K562 (cell line): ENCODE data around the gene C19orf85. TPM values are rescaled to one million over a fixed set of nuclear protein-coding genes. Genes with fewer than 3 reads are reported as not detected.
A peak's percentile ranks its signal among the peaks of the same experiment; 100 is the strongest.

ENCODE experiments used
- ATAC-seq: fragments of 200-7000 bp; cut with Tn5 transposase; 3 replicates; pipeline ENCODE4 v1.9.1; 2020; ENCODE audit warnings: moderate library complexity
- BruUV-seq: library from RNA; stranded (reverse); fragments of 400-500 nt; replicated peaks from 2 replicates; lab custom pipeline; 2021; lab: Mats Ljungman, UMichigan
- CTCF ChIA-PET: fragments of 300-600 bp; formaldehyde crosslinking; extraction: SDS; loops from one replicate; lab custom pipeline; 2021; ENCODE audit warnings: low intra/inter-chr PET ratio; lab: Yijun Ruan, JAX
- POLR2A ChIA-PET: fragments of 300-600, 350-650 bp; sonication (Branson Sonifier 250); formaldehyde crosslinking; extraction: SDS; loops from one replicate; lab custom pipeline; 2021; ENCODE audit warnings: antibody characterized with exemption, inconsistent platforms; lab: Yijun Ruan, JAX
- DNase-seq, 4 experiments: peaks; one replicate each; pipeline versions ENCODE4 v3.0.0 to v3.0.0-alpha.2; 2011 to 2018; ENCODE audit warnings: low spot score in 3 of 4, mixed read lengths in 3 of 4; ENCODE audit errors: extremely low read depth in 1 of 4
- FAIRE-seq: peaks from 2 replicates; lab custom pipeline; 2011; peaks lifted over from hg19 to GRCh38; lab: Jason Lieb, UNC
- H2AFZ ChIP-seq: 2 replicates; pipeline ENCODE4 v1.6.0; 2011; ENCODE audit warnings: low read depth, low read length, control low read depth, inconsistent platforms
- H3K27ac ChIP-seq: fragments of 200-600 bp; 3 replicates; pipeline ENCODE4 v1.8.0; 2011; ENCODE audit warnings: low read depth, mild to moderate bottlenecking, control low read depth, inconsistent platforms, low read length, moderate library complexity, mixed read lengths; ENCODE audit errors: extremely low read depth
- H3K27me3 ChIP-seq, 2 experiments: fragments of 300-600 bp in 1 of 2; 2 replicates in 1 of 2; 3 replicates in 1 of 2; pipeline versions ENCODE4 v1.6.0 to v1.8.0; 2011; ENCODE audit warnings: inconsistent platforms in 2 of 2, low read length in 2 of 2, mild to moderate bottlenecking in 1 of 2, mixed read lengths in 1 of 2, moderate library complexity in 1 of 2; ENCODE audit not compliant: control insufficient read depth in 2 of 2, insufficient read depth in 2 of 2
- H3K36me3 ChIP-seq: fragments of 300-600 bp; 3 replicates; pipeline ENCODE4 v1.8.0; 2011; ENCODE audit warnings: mild to moderate bottlenecking, low read length, inconsistent platforms; ENCODE audit not compliant: control insufficient read depth, insufficient read depth
- H3K4me1 ChIP-seq, 2 experiments: fragments of 200-600 bp in 1 of 2; replicated peaks in 1 of 2; 2 replicates in 1 of 2; 3 replicates in 1 of 2; pipeline versions ENCODE4 v1.5.1 to v1.8.0; 2011; ENCODE audit warnings: inconsistent platforms in 2 of 2, low read length in 2 of 2, mild to moderate bottlenecking in 1 of 2, mixed read lengths in 1 of 2, moderate library complexity in 1 of 2; ENCODE audit not compliant: control insufficient read depth in 2 of 2, insufficient read depth in 2 of 2
- H3K4me2 ChIP-seq: 2 replicates; pipeline ENCODE4 v1.6.1; 2011; ENCODE audit warnings: low read length, control low read depth, inconsistent platforms, mixed read lengths; ENCODE audit not compliant: insufficient read depth
- H3K4me3 ChIP-seq: fragments of 200-600 bp; sonication (generic), shearing (Covaris generic); 2 replicates; pipeline ENCODE4 v1.5.1; 2016; ENCODE audit warnings: control low read depth, inconsistent platforms
- H3K79me2 ChIP-seq: fragments of 200-600 bp; 3 replicates; pipeline ENCODE4 v1.8.0; 2011; ENCODE audit warnings: low read length, inconsistent platforms; ENCODE audit not compliant: control insufficient read depth, insufficient read depth
- H3K9ac ChIP-seq, 2 experiments: 2 replicates each; pipeline versions ENCODE4 v1.6.0 to v1.6.1; 2011; ENCODE audit warnings: low read depth in 2 of 2, low read length in 2 of 2, control low read depth in 1 of 2, inconsistent platforms in 1 of 2, mild to moderate bottlenecking in 1 of 2, mixed read lengths in 1 of 2; ENCODE audit not compliant: insufficient read depth in 1 of 2
- H3K9me1 ChIP-seq: one replicate; pipeline ENCODE4 v1.6.0; 2011; ENCODE audit warnings: inconsistent platforms, mild to moderate bottlenecking, low read length, moderate library complexity; ENCODE audit not compliant: control insufficient read depth, insufficient read depth
- H3K9me3 ChIP-seq: replicated peaks from 2 replicates; pipeline ENCODE4 v1.5.1; 2011; ENCODE audit warnings: low read depth, low read length, inconsistent platforms; ENCODE audit not compliant: control insufficient read depth, insufficient read depth
- H4K20me1 ChIP-seq: replicated peaks from 2 replicates; pipeline ENCODE4 v1.6.1; 2011; ENCODE audit warnings: low read length, inconsistent platforms, mixed read lengths; ENCODE audit not compliant: control insufficient read depth, insufficient read depth
- COPS2 ChIP-seq: fragments of 450-650 bp; conservative IDR thresholded peaks from 2 replicates; pipeline ENCODE4 v1.6.1; 2016; ENCODE audit warnings: mild to moderate bottlenecking, moderate library complexity
- KDM5B ChIP-seq: fragments of 200-600 bp; sonication (generic); IDR thresholded peaks from 2 replicates; pipeline ENCODE4 v1.6.1; 2012; ENCODE audit warnings: low read depth, mild to moderate bottlenecking, moderate library complexity, low read length, control low read depth, inconsistent platforms; ENCODE audit not compliant: insufficient replicate concordance
- NFE2L1 ChIP-seq: fragments of 450-650 bp; IDR thresholded peaks from 2 replicates; pipeline ENCODE4 v1.6.1; 2016; ENCODE audit warnings: missing genetic modification characterization, low read depth, mild to moderate bottlenecking, missing compliant biosample characterization, moderate library complexity, borderline replicate concordance
- OTX1 ChIP-seq: fragments of 450-650 bp; formaldehyde crosslinking; IDR thresholded peaks from 2 replicates; pipeline ENCODE4 v1.4.0; 2022; ENCODE audit warnings: mild to moderate bottlenecking
- PHB2 ChIP-seq: fragments of 450-650 bp; IDR thresholded peaks from 2 replicates; pipeline ENCODE4 v1.6.1; 2017; ENCODE audit warnings: low read depth
- POLR2AphosphoS5 ChIP-seq: IDR thresholded peaks from 2 replicates; pipeline ENCODE4 v1.6.1; 2011; ENCODE audit warnings: mild to moderate bottlenecking, low read depth, low read length, moderate library complexity; ENCODE audit not compliant: control insufficient read depth, insufficient read depth
- RB1 ChIP-seq: fragments of 450-650 bp; IDR thresholded peaks from 2 replicates; pipeline ENCODE4 v1.6.1; 2017; ENCODE audit warnings: low read depth, mild to moderate bottlenecking
- RBM25 ChIP-seq: fragments of 200-400 bp; formaldehyde crosslinking; IDR thresholded peaks from 2 replicates; pipeline ENCODE4 v1.6.1; 2018; ENCODE audit warnings: low read length, low read depth, moderate library complexity; ENCODE audit not compliant: severe bottlenecking
- SMARCA4 ChIP-seq: fragments of 450-650 bp; IDR thresholded peaks from 2 replicates; pipeline ENCODE4 v1.6.1; 2016
- TCF3 ChIP-seq: sonication (generic); formaldehyde crosslinking; IDR thresholded peaks from 2 replicates; pipeline ENCODE4 v1.4.0; 2020; ENCODE audit warnings: mild to moderate bottlenecking, missing genetic modification reagents
- ZNF212 ChIP-seq: fragments of 450-650 bp; formaldehyde crosslinking; IDR thresholded peaks from 2 replicates; pipeline ENCODE4 v1.4.0; 2020; ENCODE audit warnings: mild to moderate bottlenecking
- ZNF707 ChIP-seq: fragments of 250-450 bp; sonication (Bioruptor Pico); conservative IDR thresholded peaks from 2 replicates; pipeline ENCODE4 v1.8.0; 2022; ENCODE audit warnings: inconsistent platforms, mild to moderate bottlenecking, moderate library complexity
- ZNF76 ChIP-seq: fragments of 250-450 bp; sonication (Bioruptor Pico); IDR thresholded peaks from 2 replicates; pipeline ENCODE4 v1.4.0; 2020; ENCODE audit warnings: mild to moderate bottlenecking, moderate library complexity, borderline replicate concordance
- WGBS: fragments of 100-300 bp; shearing (Covaris generic); methylation state at CpG from one replicate; pipeline ENCODE4 v1.1.6; 2016; ENCODE audit warnings: low coverage, mixed read lengths; ENCODE audit not compliant: insufficient coverage; ENCODE audit errors: missing lambda C conversion rate; 5-methylcytosine and 5-hydroxymethylcytosine counted together
- in situ Hi-C: fragments of 300-500 bp; cut with MboI; formaldehyde crosslinking; loops from 4 replicates; pipeline ENCODE4 v1.15.0; 2018; ENCODE audit warnings: inconsistent platforms, mixed read lengths
- intact Hi-C: fragments of 100-400 bp; cut with micrococcal nuclease; formaldehyde crosslinking; loops from 2 replicates; pipeline ENCODE4 v1.14.2; 2022
- polyA plus RNA-seq, 8 experiments: library from polyadenylated mRNA; depleted of rRNA in 4 of 8; stranded (reverse) in 5 of 8; unstranded in 3 of 8; fragments of >200 nt; fragmentation: Nextera tagmentation in 2 of 8; fragmentation: Illumina TruSeq in 1 of 8; extraction: Ambion mirVana in 2 of 8; extraction: Trizol in 1 of 8; gene quantifications; 2 replicates each; pipeline versions ENCODE4 v1.2.1 to v1.2.3, GENCODE V29; 2011 to 2014; ENCODE audit warnings: inconsistent platforms in 1 of 8, missing spikeins in 1 of 8
- total RNA-seq, 7 experiments: library from RNA; depleted of rRNA in 6 of 7; stranded (reverse); fragments of >200 nt in 6 of 7; fragmentation: Illumina TruSeq in 2 of 7; extraction: Trizol in 2 of 7; gene quantifications; 2 replicates each; pipeline versions ENCODE4 v1.2.1 to v1.2.3, GENCODE V29; 2011 to 2021; ENCODE audit warnings: low replicate concordance in 1 of 7
- TF ChIP-seq, protein P1 (sequence below): fragments of 450-650 bp; IDR thresholded peaks from 2 replicates; pipeline ENCODE4 v1.6.1; 2016
- TF ChIP-seq, protein P2 (sequence below), 2 experiments: IDR thresholded peaks; 2 replicates each; pipeline ENCODE4 v1.6.1; 2012; ENCODE audit warnings: improper control_type of control experiment in 2 of 2, low read depth in 2 of 2, low read length in 2 of 2, borderline replicate concordance in 1 of 2
- TF ChIP-seq, protein P3 (sequence below): fragments of 250-450 bp; sonication (Bioruptor Pico); IDR thresholded peaks from 2 replicates; pipeline ENCODE4 v1.5.0; 2022; ENCODE audit warnings: mild to moderate bottlenecking

Gene C19orf85
- total and polyA plus RNA-seq, 9 of the 15 experiments (the other 6 are each of a cell fraction or from before 2014, with no cell fraction given) = not detected

DNA sequence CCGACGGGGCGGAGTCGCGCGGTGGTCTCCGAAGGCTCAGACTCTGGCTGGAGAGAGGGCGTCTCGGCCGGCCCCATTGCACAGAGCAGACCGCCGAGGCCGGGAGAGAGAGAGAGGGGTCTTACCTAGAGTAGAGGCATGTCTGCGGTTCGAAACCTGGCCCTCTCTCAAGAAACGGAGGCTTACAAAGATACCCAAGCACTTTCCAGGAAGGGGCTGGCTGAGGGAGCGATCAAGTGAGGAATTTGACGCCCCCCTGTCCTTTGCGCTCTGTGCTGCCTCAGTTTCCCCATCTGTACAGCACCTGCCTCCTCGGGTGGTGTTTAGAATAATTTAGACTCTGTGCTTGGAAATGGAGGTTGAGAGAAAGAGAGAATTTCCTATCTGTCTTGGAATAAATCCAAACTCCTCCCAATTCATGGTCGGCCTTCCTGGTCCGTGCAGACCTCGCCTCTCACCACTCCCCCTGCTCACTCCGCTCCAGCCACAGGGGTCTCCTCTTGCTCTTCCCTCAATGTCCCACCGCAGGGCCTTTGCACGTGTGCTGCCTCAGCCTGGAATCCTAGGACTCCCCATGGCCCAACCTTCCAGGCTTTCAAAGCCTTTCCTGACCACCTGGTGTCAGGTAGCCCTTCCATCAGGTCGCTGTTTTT, 2.5 kb downstream of the C19orf85 start:
- CTCF ChIA-PET = no interaction called here
- BruUV-seq = TSS peak; percentile 89
- TF ChIP-seq COPS2 (no peak), ZNF212 (CRISPR knock-in tag) (peak; percentile 17; the same call in 1 of the 2 replicates), RB1 (peak; percentile 16), SMARCA4 (0 out of 2 replicates have a peak, but pooled peaks have one; percentile 44), PHB2 (peak; percentile 21; the same call in 1 of the 2 replicates), NFE2L1 (tag) (no peak), ZNF76 (CRISPR knock-in tag) (0 out of 2 replicates have a peak, but pooled peaks have one; percentile 57), ZNF707 (CRISPR knock-in tag) (no peak), POLR2AphosphoS5 (0 out of 2 replicates have a peak, but pooled peaks have one; percentile 22), TCF3 (0 out of 2 replicates have a peak, but pooled peaks have one; percentile 13), KDM5B (peak; percentile 50), OTX1 (CRISPR knock-in tag) (no peak), RBM25 (peak; percentile 42)
- TF ChIP-seq, protein P1, sequence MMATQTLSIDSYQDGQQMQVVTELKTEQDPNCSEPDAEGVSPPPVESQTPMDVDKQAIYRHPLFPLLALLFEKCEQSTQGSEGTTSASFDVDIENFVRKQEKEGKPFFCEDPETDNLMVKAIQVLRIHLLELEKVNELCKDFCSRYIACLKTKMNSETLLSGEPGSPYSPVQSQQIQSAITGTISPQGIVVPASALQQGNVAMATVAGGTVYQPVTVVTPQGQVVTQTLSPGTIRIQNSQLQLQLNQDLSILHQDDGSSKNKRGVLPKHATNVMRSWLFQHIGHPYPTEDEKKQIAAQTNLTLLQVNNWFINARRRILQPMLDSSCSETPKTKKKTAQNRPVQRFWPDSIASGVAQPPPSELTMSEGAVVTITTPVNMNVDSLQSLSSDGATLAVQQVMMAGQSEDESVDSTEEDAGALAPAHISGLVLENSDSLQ = no peak
- TF ChIP-seq, protein P2, sequence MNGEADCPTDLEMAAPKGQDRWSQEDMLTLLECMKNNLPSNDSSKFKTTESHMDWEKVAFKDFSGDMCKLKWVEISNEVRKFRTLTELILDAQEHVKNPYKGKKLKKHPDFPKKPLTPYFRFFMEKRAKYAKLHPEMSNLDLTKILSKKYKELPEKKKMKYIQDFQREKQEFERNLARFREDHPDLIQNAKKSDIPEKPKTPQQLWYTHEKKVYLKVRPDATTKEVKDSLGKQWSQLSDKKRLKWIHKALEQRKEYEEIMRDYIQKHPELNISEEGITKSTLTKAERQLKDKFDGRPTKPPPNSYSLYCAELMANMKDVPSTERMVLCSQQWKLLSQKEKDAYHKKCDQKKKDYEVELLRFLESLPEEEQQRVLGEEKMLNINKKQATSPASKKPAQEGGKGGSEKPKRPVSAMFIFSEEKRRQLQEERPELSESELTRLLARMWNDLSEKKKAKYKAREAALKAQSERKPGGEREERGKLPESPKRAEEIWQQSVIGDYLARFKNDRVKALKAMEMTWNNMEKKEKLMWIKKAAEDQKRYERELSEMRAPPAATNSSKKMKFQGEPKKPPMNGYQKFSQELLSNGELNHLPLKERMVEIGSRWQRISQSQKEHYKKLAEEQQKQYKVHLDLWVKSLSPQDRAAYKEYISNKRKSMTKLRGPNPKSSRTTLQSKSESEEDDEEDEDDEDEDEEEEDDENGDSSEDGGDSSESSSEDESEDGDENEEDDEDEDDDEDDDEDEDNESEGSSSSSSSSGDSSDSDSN (IDR thresholded peaks at IDR 0.05; ENCODE audit: borderline replicate concordance in 1 of 2, low read depth in 2 of 2, low read length in 2 of 2) = no peak
- TF ChIP-seq, protein P3, sequence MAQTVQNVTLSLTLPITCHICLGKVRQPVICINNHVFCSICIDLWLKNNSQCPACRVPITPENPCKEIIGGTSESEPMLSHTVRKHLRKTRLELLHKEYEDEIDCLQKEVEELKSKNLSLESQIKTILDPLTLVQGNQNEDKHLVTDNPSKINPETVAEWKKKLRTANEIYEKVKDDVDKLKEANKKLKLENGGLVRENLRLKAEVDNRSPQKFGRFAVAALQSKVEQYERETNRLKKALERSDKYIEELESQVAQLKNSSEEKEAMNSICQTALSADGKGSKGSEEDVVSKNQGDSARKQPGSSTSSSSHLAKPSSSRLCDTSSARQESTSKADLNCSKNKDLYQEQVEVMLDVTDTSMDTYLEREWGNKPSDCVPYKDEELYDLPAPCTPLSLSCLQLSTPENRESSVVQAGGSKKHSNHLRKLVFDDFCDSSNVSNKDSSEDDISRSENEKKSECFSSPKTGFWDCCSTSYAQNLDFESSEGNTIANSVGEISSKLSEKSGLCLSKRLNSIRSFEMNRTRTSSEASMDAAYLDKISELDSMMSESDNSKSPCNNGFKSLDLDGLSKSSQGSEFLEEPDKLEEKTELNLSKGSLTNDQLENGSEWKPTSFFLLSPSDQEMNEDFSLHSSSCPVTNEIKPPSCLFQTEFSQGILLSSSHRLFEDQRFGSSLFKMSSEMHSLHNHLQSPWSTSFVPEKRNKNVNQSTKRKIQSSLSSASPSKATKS = no peak

More for the DNA sequence above, 2.5 kb downstream of the C19orf85 start:
- Histone ChIP-seq H3K79me2 (peaks cover 41% of the 10 kb centered on the region), H3K9ac (peak overlapping the region; percentile 89 to 98), H3K27ac (peak overlapping the region; percentile 92), H3K4me1 (peaks cover 34 to 78% of the 10 kb centered on the region in 2 experiments), H4K20me1 (no peaks in the 10 kb centered on the region), H3K9me1 (no peaks in the 10 kb centered on the region), H3K9me3 (no peaks in the 10 kb centered on the region), H3K4me3 (peak overlapping the region; percentile 81), H3K4me2 (peak overlapping the region; percentile 99), H3K27me3 (no peaks in the 10 kb centered on the region), H2AFZ (peak overlapping the region; percentile 88), H3K36me3 (peaks cover 12% of the 10 kb centered on the region; the same call in 2 of the 3 replicates)
- POLR2A ChIA-PET = interaction anchor here (0.5 to 2.1 kb wide), 9 partner anchors 9 to 204 kb away, joined by 3 to 10 read pairs (median 3); partner anchors contain the start of genes TMEM238, UBE2S and ZNF628
- no peak for FAIRE-seq
- intact Hi-C loops = loop anchor here (1.0 kb wide), 1 partner anchor 9 kb away; no protein-coding TSS in a partner anchor
- in situ Hi-C loops = no loop called here
- DNase-seq = peak; percentile 70 to 77 (median 76)
- WGBS = 1% methylated on average over 27 of the region's 27 CpGs
- ATAC-seq = peak; percentile 21
